ENCODE results near the gene KLF16.

The KLF16 gene

DNA sequence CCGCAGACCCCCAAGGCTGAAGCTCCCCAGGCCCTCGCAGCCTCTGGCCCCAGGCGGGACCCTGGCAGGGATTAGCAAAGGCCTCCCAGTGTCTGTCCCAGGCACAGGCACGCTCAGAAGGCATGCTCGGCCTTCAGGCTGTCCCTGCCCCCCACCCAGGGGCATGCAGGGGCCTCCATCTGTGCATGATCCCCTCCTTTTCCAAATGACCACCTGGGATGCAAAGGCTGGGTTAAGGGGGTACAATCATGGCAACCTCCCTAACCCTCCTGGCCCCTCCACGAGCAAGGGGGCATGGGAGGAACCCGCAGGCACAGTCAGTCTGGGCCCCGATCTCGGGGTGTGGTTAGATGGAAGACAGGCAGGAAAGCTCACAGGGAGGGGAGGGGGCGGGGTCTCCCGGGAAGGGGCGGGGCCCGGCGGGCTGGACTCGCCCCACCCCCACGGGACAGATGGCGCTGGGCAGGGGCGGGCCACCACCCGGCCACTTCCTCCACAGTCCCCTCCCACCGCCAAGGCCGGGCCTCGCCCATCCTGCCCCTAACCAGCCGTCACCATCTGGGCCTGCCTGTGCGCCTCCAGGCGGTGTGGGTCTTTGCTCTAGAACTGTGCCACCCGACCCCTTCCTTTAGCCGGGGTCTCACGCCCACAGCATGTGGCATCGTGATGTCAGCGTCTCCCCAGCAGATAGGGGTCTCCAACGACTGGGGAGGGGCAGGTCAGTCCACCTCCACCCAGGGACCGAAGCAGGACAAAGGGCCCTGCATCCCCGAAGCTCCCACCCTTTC, 8.1 kb downstream of the KLF16 start:
- DNase-seq (ENCODE audit: low read depth in 3 of 3): peak in 2 of 3 experiments; percentile 55

DNA sequence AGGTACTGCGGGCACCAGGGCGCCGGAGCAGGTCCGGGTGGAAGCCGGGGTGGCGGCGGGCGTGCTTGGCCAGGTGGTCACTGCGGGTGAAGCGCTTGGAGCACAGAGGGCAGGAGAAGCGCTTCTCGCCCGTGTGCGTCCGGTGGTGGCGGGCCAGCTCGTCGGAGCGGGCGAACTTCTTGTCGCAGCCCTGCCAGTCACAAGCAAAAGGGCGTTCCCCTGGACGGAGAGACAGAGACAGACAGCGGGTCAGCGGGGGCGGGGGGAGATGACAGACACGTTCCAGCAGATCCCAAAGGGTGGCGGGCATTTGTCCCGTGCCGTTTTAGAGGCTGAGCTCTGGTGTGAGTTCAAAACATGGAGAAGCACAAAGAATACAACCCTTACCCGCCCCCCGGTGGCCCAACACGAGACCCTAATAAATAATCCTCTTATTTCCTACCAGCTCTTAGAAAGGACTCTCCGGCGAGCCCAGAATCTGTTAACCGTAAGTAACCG, 8.8 kb downstream of the KLF16 start:
- no peak for DNase-seq (ENCODE audit: low read depth in 3 of 3)

GRCh38 chr19:1854039-1854541, 9.3 kb downstream of the KLF16 start:
- no peak for DNase-seq (ENCODE audit: low read depth in 3 of 3)

DNA sequence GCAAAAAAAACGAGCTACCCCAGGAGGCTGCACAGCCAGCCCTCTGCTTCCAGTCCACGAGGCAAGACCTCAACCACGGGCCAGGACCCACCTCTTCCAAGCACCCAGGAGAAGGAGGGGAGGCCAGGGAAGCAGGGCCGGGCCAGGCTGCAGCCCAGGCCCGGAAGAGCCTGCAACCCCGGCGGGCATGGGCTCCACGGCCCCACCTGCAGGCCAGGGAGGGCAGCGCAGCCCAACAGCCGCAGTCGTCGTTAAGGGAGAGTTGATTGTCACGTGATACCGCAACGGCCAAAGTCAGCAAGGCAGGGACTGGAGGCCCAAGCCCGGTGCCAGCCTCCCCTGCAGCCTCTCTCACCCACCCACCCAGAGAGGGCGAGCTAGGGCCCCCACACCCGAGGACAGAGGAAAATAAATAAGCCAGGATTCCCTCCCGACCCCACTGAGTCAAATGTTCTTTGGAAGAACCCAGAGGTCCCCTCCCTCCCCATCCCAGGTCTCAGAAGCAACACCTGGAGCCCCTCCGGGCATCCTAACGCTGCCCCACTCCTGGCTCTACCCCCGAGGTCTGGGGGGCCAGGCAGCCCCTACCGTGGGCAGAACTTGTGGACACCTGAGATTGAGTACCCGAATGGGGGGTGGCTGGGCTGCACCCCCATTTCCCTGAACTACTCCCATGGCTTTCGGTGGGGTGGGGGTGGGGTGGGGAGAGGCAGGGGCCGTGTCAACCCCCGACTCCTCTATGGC, 9.9 kb downstream of the KLF16 start:
- DNase-seq (ENCODE audit: low read depth in 3 of 3): peak; percentile 56 to 61 (median 57)

- DNase-seq (ENCODE audit: low read depth in 3 of 3): no peak
Measured at GRCh38 chr19:1852581-1853128, 10.7 kb downstream of the KLF16 start.

DNA sequence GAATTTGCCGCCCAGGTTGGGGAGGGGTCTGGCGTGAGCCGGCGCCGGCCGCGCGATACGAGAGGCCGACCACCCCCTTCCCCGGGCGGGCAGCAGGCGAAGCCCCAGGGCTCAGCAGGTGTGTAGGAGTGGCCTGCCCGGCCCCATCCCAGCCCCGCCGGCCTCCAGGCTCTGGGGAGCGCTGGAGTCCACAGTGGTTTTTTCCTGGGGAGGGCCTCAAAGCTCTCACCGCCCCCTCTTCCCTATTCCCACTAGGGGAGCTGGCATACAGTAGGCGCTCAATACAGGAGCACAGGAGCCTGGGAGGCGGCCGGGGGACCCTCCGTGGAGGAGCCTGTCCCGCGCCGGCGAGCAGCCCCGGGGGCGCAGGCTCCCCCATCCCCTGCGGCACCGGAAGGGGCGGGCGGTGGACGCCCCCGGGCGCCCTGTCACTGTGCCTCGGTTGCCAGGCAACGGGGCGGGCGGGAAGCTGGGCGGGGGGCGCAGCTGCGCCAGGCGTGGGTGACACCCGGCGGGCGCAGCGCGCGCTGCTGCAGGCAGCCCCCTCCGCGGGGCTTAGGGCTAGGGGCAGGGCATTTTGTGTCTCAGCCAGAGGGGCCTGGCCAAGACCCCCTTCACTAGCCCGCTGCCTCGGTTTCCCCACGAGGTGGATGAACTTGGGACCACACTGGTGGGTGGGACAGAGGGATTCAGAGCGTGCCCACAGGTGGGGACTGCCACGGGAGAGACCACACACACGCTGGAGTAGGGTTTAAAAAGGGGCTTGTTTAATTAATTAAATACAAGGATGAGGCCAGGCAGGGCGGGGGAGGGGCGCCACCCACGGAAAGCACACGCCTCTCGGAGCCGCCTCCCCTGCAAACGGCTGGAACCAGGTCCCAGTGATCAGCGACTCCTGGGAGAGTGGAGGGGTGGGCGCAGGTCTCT, 11.5 kb downstream of the KLF16 start:
- DNase-seq (ENCODE audit: low read depth in 3 of 3): peak in 2 of 3 experiments; percentile 59 to 77

DNA sequence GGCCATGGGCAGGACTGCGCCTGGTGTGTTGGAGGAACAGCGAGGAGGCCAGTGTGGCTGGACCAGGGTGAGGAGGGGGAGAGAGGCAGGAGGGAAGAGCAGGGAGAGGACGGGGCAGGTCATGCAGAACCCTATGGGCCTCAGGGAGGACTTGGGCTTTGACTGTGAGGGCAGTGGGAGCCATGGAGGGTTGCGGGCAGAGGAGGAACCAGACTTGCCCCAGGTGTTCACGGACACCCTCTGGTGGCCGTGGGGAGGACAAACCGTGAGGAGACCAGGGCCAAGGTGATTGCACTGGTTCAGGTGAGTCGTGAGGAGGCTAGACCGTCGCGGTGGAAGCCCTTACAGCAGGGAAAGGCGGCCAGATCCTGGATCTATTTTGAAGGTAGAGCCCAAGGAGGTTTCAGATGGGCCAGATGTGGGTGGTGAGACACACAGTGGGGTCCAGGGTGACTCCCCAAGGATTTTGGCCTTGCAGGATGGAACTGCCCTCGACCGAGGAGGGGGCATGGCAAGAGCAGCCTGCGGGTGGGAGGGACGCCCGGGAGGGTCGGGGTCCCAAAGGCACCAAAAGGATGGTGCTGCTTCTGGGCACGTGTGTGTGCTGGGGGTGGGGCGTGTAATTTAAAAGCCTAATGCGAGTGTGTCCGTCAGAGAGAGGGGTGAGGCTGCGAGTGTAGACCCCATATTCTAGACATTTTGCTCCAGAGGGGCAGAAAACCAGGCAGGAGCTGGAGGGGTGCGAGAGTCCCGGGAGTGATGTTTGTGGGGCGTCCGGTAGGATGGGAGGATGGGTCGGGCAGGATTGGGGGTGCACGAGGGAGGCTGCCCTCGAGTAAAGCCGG, 12.3 kb downstream of the KLF16 start:
- DNase-seq (ENCODE audit: low read depth in 3 of 3): no peak

DNA sequence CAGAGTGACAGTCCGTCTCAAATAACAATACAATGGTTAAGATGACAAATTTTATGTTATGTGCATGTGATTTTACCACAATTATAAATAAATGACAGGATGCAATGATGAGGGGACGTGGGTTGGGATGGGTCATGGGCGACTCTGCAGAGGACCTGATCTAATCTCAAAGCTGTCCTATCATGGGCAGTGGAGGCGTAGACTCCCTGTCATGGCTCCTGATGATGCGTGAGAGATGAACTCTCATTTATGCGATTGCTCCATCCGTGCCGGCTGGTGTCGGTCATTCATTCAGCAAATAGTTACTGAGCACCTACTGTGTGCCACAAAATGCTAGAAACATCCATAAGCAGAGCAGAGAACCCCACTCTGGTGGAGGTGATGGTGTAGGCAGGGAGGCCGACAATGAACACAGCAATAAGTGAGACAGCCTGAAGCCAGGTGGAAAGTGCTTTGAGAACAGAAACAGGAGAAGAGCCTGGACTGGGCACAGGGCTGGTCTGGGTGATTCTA, 13.4 kb downstream of the KLF16 start:
- no peak for DNase-seq (ENCODE audit: low read depth in 3 of 3)

GRCh38 chr19:1849132-1849474, 14.3 kb downstream of the KLF16 start:
- no peak for DNase-seq (ENCODE audit: low read depth in 3 of 3)

GRCh38 chr19:1848399-1849131, 14.8 kb downstream of the KLF16 start, which contains the start of gene REXO1:
TSS of gene REXO1 (minus strand) at chr19:1848483. CDS start at chr19:1848358, 125 bp downstream.
- peak; percentile 95 to 97 (median 96) for DNase-seq (ENCODE audit: low read depth in 3 of 3)

- DNase-seq (ENCODE audit: low read depth in 3 of 3): no peak
Measured at GRCh38 chr19:1847684-1848398, 15.5 kb downstream of the KLF16 start.

DNA sequence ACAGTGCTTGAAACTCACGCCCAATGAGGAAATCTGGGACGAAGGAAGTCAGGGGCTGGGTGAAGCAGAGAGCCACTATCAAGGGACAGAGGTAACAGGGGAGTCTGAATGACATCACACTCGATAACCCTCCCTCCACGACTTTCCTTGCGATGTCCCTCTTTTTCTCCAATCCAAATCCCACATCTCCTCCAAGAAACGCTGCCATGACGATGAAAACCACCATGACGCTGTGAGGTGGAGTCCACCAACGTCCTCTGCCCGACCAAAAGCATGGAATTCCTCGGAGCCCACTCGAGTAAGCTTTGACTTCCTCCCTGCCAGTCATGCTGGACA, 16.1 kb downstream of the KLF16 start:
- DNase-seq (ENCODE audit: low read depth in 3 of 3): no peak

GRCh38 chr19:1846517-1847204, 16.7 kb downstream of the KLF16 start:
- no peak for DNase-seq (ENCODE audit: low read depth in 3 of 3)

- DNase-seq (ENCODE audit: low read depth in 3 of 3): no peak
Measured at GRCh38 chr19:1845642-1846041, 17.7 kb downstream of the KLF16 start.

DNA sequence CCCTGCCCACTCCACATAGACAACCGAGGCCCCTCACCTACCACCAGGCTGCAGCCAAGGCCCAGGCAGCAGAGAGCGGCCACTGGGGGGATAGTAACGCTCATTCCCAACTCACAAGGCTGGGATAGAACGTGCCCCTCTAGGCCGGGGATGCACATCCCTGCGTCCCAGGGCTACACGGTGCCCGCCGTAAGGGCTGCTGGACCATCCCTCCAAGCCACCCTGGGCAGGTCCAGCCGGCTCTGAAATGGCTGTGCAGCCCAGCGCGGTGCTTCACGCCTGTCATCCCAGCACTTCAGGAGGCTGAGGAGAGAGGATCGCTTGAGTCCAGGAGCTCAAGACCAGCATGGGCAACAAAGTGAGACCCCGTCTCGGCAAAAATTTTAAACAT, 18.3 kb downstream of the KLF16 start:
- no peak for DNase-seq (ENCODE audit: low read depth in 3 of 3)

- no peak for DNase-seq (ENCODE audit: low read depth in 3 of 3)
Measured at GRCh38 chr19:1844513-1845124, 18.8 kb downstream of the KLF16 start.

- DNase-seq (ENCODE audit: low read depth in 3 of 3): no peak
Measured at GRCh38 chr19:1843646-1844394, 19.6 kb downstream of the KLF16 start.
